Measurements from ENCODE around the gene MRPL58.

DNA sequence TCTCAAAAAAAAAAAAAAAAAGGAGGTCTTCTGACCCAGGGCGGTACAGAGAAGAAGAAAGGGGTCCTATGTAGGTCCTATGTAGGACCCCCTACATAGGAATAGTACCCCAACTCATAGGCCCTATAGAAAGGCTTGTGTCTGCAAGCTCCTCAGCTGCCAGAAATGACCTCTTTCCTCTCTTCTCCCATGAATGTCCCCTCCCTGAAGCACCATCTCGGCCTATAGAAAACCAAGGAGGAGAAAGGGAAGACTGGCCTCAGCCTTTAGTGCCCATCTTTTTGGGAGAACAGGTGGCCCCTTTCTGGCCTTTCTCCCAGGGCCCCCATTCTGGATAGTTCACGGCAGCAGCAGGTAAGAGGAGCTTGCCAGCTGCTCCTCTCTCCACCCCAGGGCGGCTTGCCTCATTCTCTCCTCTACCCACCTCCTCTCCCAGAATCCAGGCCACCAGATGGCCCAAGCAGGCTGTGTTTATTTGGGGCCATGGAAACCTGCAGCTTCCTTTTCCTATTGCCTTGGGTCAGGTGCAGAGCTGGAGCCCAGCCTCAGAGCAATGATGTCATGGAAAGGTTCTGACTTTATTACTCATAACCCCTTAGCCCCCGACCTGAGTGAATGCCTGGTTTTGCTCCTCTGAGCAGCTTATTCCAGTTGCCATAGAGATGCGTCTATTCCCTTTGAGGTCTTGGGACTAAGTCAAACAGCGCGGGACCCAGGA is 1.6 kb upstream of the MRPL58 start:
- TF ChIP-seq CTCF (IDR thresholded peaks at IDR 0.05) (no peak), POLR2A (IDR thresholded peaks at IDR 0.05) (no peak)

Measured in testis (tissue), 2 donors.